H9 (cell line): ENCODE results near the gene FLT3. TPM values are rescaled to one million over a fixed set of nuclear protein-coding genes. Genes with fewer than 3 reads are reported as not detected.

ENCODE experiments used
- DNase-seq: peaks from one replicate; pipeline ENCODE4 v3.0.0-alpha.2; 2017
- H2AFZ ChIP-seq: one replicate; pipeline ENCODE4 v1.6.1; 2013; ENCODE audit warnings: mild to moderate bottlenecking, low read length, control low read depth, moderate library complexity
- H2AK5ac ChIP-seq: 2 replicates; pipeline ENCODE4 v1.6.1; 2013; ENCODE audit warnings: low read length, control low read depth, mixed read lengths; ENCODE audit not compliant: insufficient read length
- H2BK120ac ChIP-seq: one replicate; pipeline ENCODE4 v1.6.1; 2013; ENCODE audit warnings: low read depth, mild to moderate bottlenecking, low read length, control low read depth, inconsistent platforms; ENCODE audit not compliant: poor library complexity, severe bottlenecking
- H2BK12ac ChIP-seq: 2 replicates; pipeline ENCODE4 v1.6.1; 2013; ENCODE audit warnings: low read length, control low read depth, mixed read lengths, low read depth; ENCODE audit not compliant: insufficient read length
- H2BK15ac ChIP-seq: 2 replicates; pipeline ENCODE4 v1.6.1; 2013; ENCODE audit warnings: low read depth, low read length, control low read depth
- H2BK20ac ChIP-seq: one replicate; pipeline ENCODE4 v1.6.1; 2013; ENCODE audit warnings: low read depth, mild to moderate bottlenecking, low read length, control low read depth, inconsistent platforms; ENCODE audit not compliant: poor library complexity, severe bottlenecking
- H2BK5ac ChIP-seq: 2 replicates; pipeline ENCODE4 v1.6.1; 2013; ENCODE audit warnings: low read length, control low read depth, mixed read lengths; ENCODE audit not compliant: insufficient read length
- H3K14ac ChIP-seq: 2 replicates; pipeline ENCODE4 v1.6.1; 2013; ENCODE audit warnings: low read length, control low read depth; ENCODE audit not compliant: insufficient read depth
- H3K18ac ChIP-seq: 2 replicates; pipeline ENCODE4 v1.6.1; 2013; ENCODE audit warnings: low read depth, mild to moderate bottlenecking, mixed read lengths, low read length, control low read depth; ENCODE audit not compliant: insufficient read length
- H3K23ac ChIP-seq: 2 replicates; pipeline ENCODE4 v1.6.1; 2013; ENCODE audit warnings: low read length, control low read depth, mixed read lengths, low read depth; ENCODE audit not compliant: insufficient read length
- H3K23me2 ChIP-seq: 2 replicates; pipeline ENCODE4 v1.6.1; 2013; ENCODE audit warnings: low read depth, mild to moderate bottlenecking, mixed read lengths, low read length, control low read depth; ENCODE audit not compliant: insufficient read length, poor library complexity, severe bottlenecking
- H3K27ac ChIP-seq: 2 replicates; pipeline ENCODE4 v1.5.1; 2013; ENCODE audit warnings: low read length, control low read depth, mixed read lengths, low read depth; ENCODE audit not compliant: insufficient read length
- H3K27me3 ChIP-seq: 2 replicates; pipeline ENCODE4 v1.6.1; 2013; ENCODE audit warnings: low read length, control low read depth, inconsistent platforms; ENCODE audit not compliant: insufficient read depth
- H3K4ac ChIP-seq: 2 replicates; pipeline ENCODE4 v1.6.1; 2013; ENCODE audit warnings: low read depth, mild to moderate bottlenecking, control low read depth, inconsistent platforms, low read length, moderate library complexity
- H3K4me1 ChIP-seq: 2 replicates; pipeline ENCODE4 v1.6.1; 2013; ENCODE audit warnings: low read length, control low read depth, inconsistent platforms; ENCODE audit not compliant: insufficient read depth
- H3K4me2 ChIP-seq: 2 replicates; pipeline ENCODE4 v1.6.1; 2013; ENCODE audit warnings: low read length, control low read depth, mixed read lengths; ENCODE audit not compliant: insufficient read length, insufficient read depth
- H3K56ac ChIP-seq: 2 replicates; pipeline ENCODE4 v1.6.1; 2013; ENCODE audit warnings: low read depth, mild to moderate bottlenecking, mixed read lengths, low read length, control low read depth; ENCODE audit not compliant: insufficient read length
- H3K79me1 ChIP-seq: 2 replicates; pipeline ENCODE4 v1.6.1; 2013; ENCODE audit warnings: low read depth, mild to moderate bottlenecking, moderate library complexity, low read length, control low read depth, inconsistent platforms; ENCODE audit not compliant: insufficient read depth, poor library complexity, severe bottlenecking
- H3K79me2 ChIP-seq: 2 replicates; pipeline ENCODE4 v1.6.1; 2013; ENCODE audit warnings: low read length, control low read depth, inconsistent platforms; ENCODE audit not compliant: insufficient read depth
- H3K9ac ChIP-seq: 2 replicates; pipeline ENCODE4 v1.6.1; 2013; ENCODE audit warnings: low read length, control low read depth, mixed read lengths; ENCODE audit not compliant: insufficient read length; ENCODE audit errors: extremely low read depth
- H3K9me3 ChIP-seq: one replicate; pipeline ENCODE4 v1.6.1; 2013; ENCODE audit warnings: low read depth, low read length, inconsistent platforms; ENCODE audit not compliant: control insufficient read depth
- H3T11ph ChIP-seq: one replicate; pipeline ENCODE4 v1.6.1; 2013; ENCODE audit warnings: mild to moderate bottlenecking, low read length, control low read depth, inconsistent platforms
- H4K20me1 ChIP-seq: one replicate; pipeline ENCODE4 v1.6.1; 2013; ENCODE audit not compliant: control insufficient read depth, insufficient read length, insufficient read depth
- H4K5ac ChIP-seq: 2 replicates; pipeline ENCODE4 v1.6.1; 2013; ENCODE audit warnings: low read depth, mild to moderate bottlenecking, mixed read lengths, low read length, control low read depth; ENCODE audit not compliant: insufficient read length
- H4K8ac ChIP-seq: replicated peaks from 2 replicates; pipeline ENCODE4 v1.6.1; 2013; ENCODE audit warnings: low read length, control low read depth, mixed read lengths, low read depth; ENCODE audit not compliant: insufficient read length
- H4K91ac ChIP-seq: 2 replicates; pipeline ENCODE4 v1.6.1; 2013; ENCODE audit warnings: low read depth, mild to moderate bottlenecking, moderate library complexity, mixed read lengths, low read length, control low read depth; ENCODE audit not compliant: insufficient read length
- H3K27ac Mint-ChIP-seq, 3 experiments: 2 replicates in 2 of 3; 3 replicates in 1 of 3; pipeline ENCODE4 v1.8.0; 2020 to 2021; ENCODE audit warnings: mixed read lengths in 3 of 3, mild to moderate bottlenecking in 1 of 3, moderate library complexity in 1 of 3
- H3K27me3 Mint-ChIP-seq: 2 replicates; pipeline ENCODE4 v1.8.0; 2021; ENCODE audit warnings: low read depth, mild to moderate bottlenecking, moderate library complexity, mixed read lengths
- H3K36me3 Mint-ChIP-seq, 3 experiments: 2 replicates in 2 of 3; 3 replicates in 1 of 3; pipeline ENCODE4 v1.8.0; 2020 to 2021; ENCODE audit warnings: low read depth in 3 of 3, mixed read lengths in 3 of 3; ENCODE audit not compliant: insufficient read depth in 1 of 3
- H3K4me1 Mint-ChIP-seq, 2 experiments: 2 replicates each; pipeline ENCODE4 v1.8.0; 2020; ENCODE audit warnings: mixed read lengths in 2 of 2
- H3K4me3 Mint-ChIP-seq, 2 experiments: 2 replicates in 1 of 2; 3 replicates in 1 of 2; pipeline ENCODE4 v1.8.0; 2020 to 2021; ENCODE audit warnings: mild to moderate bottlenecking in 2 of 2, mixed read lengths in 2 of 2, moderate library complexity in 1 of 2
- H3K9me3 Mint-ChIP-seq, 2 experiments: 2 replicates in 1 of 2; 3 replicates in 1 of 2; pipeline ENCODE4 v1.8.0; 2020; ENCODE audit warnings: mild to moderate bottlenecking in 2 of 2, mixed read lengths in 2 of 2, moderate library complexity in 1 of 2
- CTCF ChIP-seq: fragments of 200-600 bp; sonication (generic); conservative IDR thresholded peaks from 3 replicates; pipeline ENCODE4 v1.8.0; 2021; ENCODE audit warnings: antibody characterized with exemption, mild to moderate bottlenecking
- WGBS: extraction: QIAGEN DNeasy Blood & Tissue Kit; methylation state at CpG from one replicate; pipeline ENCODE4 v1.1.7; 2013; ENCODE audit warnings: missing lambda C conversion rate, low lambda C conversion rate, mixed read lengths; ENCODE audit not compliant: insufficient read length; ENCODE audit errors: extremely low coverage; 5-methylcytosine and 5-hydroxymethylcytosine counted together
- total RNA-seq: library from RNA; stranded (reverse); gene quantifications from 2 replicates; pipeline ENCODE4 v1.2.1, GENCODE V29; 2021

Gene FLT3
- total RNA-seq, 1 experiment from 2014 or later = 0.44 TPM

GRCh38 chr13:27997904-27998522 is 102.4 kb downstream of the FLT3 start:
- H2AFZ ChIP-seq = no peak overlapping the region
- H3K79me2 ChIP-seq = no peaks in the 10 kb centered on the region
- H4K91ac ChIP-seq = no peak overlapping the region
- no peak overlapping the region for H3T11ph ChIP-seq
- WGBS = no CpG with 5 or more reads among the region's 7 CpGs
- H4K20me1 ChIP-seq = no peaks in the 10 kb centered on the region
- no peak overlapping the region for H3K27ac ChIP-seq
- H3K27me3 ChIP-seq = no peaks in the 10 kb centered on the region
- H3K27me3 Mint-ChIP-seq = peaks cover 49% of the 10 kb centered on the region
- no peaks in the 10 kb centered on the region for H3K23me2 ChIP-seq
- no peak overlapping the region for H4K8ac ChIP-seq
- no peaks in the 10 kb centered on the region; a peak in 1 of 5 replicates for H3K9me3 Mint-ChIP-seq
- H3K9me3 ChIP-seq = no peaks in the 10 kb centered on the region
- H3K4me2 ChIP-seq = no peak overlapping the region
- no peak overlapping the region for H3K18ac ChIP-seq
- no peak overlapping the region for H3K56ac ChIP-seq
- H3K23ac ChIP-seq = no peak overlapping the region
- no peak overlapping the region for H2BK120ac ChIP-seq
- no peaks in the 10 kb centered on the region for H3K36me3 Mint-ChIP-seq
- no peak overlapping the region for H3K4ac ChIP-seq
- no peaks in the 10 kb centered on the region for H3K4me1 ChIP-seq
- H2BK12ac ChIP-seq = no peak overlapping the region
- H3K9ac ChIP-seq = no peak overlapping the region
- no peak overlapping the region for H4K5ac ChIP-seq
- TF ChIP-seq CTCF = peak; percentile 77
- no peaks in the 10 kb centered on the region for H3K79me1 ChIP-seq
- no peak overlapping the region for H2BK5ac ChIP-seq
- no peak overlapping the region for H2BK20ac ChIP-seq
- H2AK5ac ChIP-seq = no peak overlapping the region
- H3K27ac Mint-ChIP-seq = peak overlapping the region in 1 of 3 experiments; percentile 67; a peak in 1 of 7 replicates
- no peak overlapping the region for H2BK15ac ChIP-seq
- peak; percentile 76 for DNase-seq
- no peak overlapping the region for H3K4me3 Mint-ChIP-seq
- H3K4me1 Mint-ChIP-seq = peaks cover 6 to 11% of the 10 kb centered on the region in 2 experiments
- no peak overlapping the region for H3K14ac ChIP-seq
